GM23338 (cell line): ENCODE data around the gene CAMTA1.

Experiments
- POLR2AphosphoS5 ChIP-seq: IDR thresholded peaks from 2 replicates; pipeline ENCODE4 v1.6.1; 2016; ENCODE audit warnings: antibody characterized with exemption, low read depth
- TF ChIP-seq, protein P1 (sequence below), 2 experiments: fragments of 200-600 bp in 1 of 2; sonication (generic) in 1 of 2; conservative IDR thresholded peaks; 2 replicates each; pipeline versions ENCODE4 v1.5.1 to v1.6.1; 2016 to 2017; ENCODE audit warnings: antibody characterized with exemption in 2 of 2, low read depth in 2 of 2, mild to moderate bottlenecking in 2 of 2, moderate library complexity in 1 of 2

DNA sequence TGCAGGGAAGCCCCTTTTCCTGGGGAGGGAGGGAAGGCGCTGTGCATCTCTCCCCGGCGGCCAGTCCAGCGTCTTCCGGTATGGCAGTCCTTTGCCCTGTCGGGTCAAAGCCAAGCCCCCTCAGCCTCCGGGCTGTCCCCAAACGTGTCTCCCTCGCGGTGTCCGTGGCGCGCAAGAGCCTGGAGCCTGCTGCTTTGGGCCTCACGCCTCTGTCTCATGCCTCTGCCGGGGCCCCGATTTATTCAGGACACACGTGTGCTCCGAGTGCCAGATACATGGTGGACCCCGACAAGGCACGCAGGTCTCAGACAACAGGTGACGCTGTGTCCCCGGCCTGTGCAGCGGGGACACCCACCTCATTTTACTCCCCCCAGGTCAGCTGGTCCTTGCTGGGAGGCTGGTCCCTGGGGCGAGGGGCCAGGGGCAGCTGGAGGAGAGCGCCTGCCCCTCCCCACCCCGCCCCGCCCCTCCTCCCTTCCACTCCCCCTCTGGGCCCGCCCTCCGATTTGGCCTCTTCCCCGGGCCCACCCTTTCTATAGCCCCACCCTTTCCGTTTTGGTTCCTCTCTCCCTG is 176.7 kb downstream of the CAMTA1 start:
- peak; percentile 39; the same call in 1 of the 2 replicates for TF ChIP-seq POLR2AphosphoS5
- TF ChIP-seq, protein P1, sequence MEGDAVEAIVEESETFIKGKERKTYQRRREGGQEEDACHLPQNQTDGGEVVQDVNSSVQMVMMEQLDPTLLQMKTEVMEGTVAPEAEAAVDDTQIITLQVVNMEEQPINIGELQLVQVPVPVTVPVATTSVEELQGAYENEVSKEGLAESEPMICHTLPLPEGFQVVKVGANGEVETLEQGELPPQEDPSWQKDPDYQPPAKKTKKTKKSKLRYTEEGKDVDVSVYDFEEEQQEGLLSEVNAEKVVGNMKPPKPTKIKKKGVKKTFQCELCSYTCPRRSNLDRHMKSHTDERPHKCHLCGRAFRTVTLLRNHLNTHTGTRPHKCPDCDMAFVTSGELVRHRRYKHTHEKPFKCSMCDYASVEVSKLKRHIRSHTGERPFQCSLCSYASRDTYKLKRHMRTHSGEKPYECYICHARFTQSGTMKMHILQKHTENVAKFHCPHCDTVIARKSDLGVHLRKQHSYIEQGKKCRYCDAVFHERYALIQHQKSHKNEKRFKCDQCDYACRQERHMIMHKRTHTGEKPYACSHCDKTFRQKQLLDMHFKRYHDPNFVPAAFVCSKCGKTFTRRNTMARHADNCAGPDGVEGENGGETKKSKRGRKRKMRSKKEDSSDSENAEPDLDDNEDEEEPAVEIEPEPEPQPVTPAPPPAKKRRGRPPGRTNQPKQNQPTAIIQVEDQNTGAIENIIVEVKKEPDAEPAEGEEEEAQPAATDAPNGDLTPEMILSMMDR (conservative IDR thresholded peaks at IDR 0.05; ENCODE audit: low read depth in 2 of 2) = no peak
